ENCODE data around the gene M1AP.

The M1AP gene

DNA sequence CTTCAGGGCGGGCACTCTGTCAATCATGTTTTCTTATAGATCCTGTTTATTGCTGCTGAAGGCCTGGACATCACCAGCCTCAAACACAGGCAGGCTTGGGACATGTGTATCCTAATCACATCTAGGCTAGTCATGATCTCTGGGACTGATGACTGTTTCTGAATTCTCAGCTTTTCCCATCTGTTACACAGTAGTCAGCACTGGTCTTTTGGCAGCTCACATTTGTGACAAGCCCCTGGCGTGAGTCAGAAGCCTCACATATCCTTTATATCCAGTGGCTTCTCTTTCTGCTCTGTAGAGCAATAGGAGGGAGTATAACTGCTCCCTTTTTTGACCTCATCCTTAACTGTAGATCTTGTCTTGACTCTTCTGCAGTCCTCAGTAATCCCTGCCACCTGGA lies 10.4 kb upstream of the M1AP start:
- TF ChIP-seq, protein P1, sequence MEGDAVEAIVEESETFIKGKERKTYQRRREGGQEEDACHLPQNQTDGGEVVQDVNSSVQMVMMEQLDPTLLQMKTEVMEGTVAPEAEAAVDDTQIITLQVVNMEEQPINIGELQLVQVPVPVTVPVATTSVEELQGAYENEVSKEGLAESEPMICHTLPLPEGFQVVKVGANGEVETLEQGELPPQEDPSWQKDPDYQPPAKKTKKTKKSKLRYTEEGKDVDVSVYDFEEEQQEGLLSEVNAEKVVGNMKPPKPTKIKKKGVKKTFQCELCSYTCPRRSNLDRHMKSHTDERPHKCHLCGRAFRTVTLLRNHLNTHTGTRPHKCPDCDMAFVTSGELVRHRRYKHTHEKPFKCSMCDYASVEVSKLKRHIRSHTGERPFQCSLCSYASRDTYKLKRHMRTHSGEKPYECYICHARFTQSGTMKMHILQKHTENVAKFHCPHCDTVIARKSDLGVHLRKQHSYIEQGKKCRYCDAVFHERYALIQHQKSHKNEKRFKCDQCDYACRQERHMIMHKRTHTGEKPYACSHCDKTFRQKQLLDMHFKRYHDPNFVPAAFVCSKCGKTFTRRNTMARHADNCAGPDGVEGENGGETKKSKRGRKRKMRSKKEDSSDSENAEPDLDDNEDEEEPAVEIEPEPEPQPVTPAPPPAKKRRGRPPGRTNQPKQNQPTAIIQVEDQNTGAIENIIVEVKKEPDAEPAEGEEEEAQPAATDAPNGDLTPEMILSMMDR (IDR thresholded peaks at IDR 0.05; ENCODE audit: control insufficient read depth, extremely low read depth, insufficient read depth): no peak
- no peak for DNase-seq (ENCODE audit: low read depth)
- H3K4me3 ChIP-seq (ENCODE audit: low read depth, low read length): no peak overlapping the region

DNA sequence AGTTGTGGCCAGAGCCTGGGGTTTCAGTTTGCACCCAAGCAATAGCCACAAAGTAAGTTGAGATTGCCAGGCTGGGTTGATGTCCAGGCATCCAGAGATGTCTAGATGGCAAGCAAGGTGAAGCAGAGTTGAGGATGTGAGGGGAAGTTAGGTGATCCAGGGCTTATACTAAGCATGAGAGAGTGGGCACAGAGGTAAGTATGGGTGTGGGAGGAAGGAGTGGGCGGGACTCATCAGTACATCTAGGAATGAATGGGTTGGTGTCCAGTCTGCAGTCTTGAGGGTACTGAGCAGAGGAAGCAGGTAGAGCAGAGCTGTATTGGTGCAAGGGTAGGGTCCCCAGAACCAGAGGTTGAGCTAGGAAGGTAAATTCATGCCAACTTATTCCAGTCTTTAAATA lies 7.4 kb upstream of the M1AP start:
- no peak for DNase-seq (ENCODE audit: low read depth)
- TF ChIP-seq, protein P1 (IDR thresholded peaks at IDR 0.05; ENCODE audit: control insufficient read depth, extremely low read depth, insufficient read depth): no peak
- no peak overlapping the region for H3K4me3 ChIP-seq (ENCODE audit: low read depth, low read length)

DNA sequence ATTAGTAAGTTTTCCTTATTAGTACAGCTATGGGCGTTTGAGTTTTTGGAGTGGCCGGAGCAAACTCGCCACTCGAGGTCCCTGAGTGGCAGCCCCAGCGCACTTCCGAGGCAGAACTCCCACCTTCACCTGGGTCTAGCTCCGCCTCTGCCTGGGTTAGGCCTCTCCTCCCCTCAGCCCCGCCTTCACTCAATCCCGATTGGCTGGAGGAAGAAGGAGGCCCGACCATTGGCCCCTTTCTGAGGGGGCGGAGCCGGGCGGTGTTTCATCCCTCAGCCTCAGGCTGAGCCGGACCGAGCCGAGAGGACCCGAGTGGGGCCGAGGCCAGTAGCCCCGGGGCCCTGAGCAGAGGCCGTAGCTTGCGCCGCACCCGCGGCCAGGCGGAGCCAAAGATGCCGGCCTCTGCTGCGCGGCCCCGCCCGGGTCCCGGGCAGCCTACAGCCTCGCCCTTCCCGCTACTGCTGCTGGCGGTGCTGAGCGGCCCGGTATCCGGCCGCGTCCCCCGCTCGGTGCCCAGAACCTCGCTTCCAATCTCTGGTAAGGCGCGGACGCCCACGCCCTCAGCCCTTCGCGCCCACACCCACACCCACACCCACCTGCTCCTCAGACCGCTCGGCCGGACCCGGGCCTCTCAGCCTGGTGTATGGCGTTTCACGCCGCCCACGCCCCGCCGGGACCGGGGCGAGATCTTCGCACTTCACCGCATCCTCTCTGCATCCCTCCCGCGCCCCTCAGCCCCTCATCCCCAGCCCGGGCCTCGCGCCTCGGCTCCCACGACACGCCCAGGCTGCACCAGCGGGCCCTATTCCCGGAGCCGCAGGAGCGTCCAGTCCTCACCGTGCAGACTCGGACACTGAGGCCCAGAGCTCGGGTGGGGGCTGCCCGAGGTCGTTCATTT lies 6.1 kb upstream of the M1AP start, which contains the start of gene SEMA4F:
Gene SEMA4F, plus strand, starts transcription at position 263 of the 898 bp plus-strand sequence. Its CDS starts 130 bp downstream, at position 393.
- peak within 1 kb of the TSS; percentile 57 for H3K4me3 ChIP-seq (ENCODE audit: low read depth, low read length)
- TF ChIP-seq, protein P1 (IDR thresholded peaks at IDR 0.05; ENCODE audit: control insufficient read depth, extremely low read depth, insufficient read depth): no peak

DNA sequence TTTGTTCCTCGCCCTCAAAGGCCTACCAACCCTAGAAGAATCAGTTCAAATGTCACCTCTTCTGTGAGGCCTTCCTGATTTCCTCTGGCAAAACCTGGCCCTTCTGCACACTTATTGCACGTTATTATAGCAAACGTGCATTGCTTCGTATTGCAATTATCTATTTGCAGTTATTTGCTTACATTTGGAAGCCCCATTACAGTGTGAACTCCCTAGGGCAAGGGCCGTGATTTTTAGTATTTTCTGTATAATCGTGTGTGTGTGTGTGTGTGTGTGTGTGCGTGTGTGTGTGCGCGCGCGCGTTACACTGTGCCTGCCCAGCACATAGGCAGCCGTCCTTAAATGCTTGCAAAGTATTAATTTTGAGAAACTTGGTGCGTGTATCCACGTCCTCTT lies 5.5 kb upstream of the M1AP start:
- TF ChIP-seq, protein P1 (IDR thresholded peaks at IDR 0.05; ENCODE audit: control insufficient read depth, extremely low read depth, insufficient read depth): no peak
- no peak for DNase-seq (ENCODE audit: low read depth)

More for the DNA sequence above, 6.1 kb upstream of the M1AP start, which contains the start of gene SEMA4F:
- peak; percentile 79 for DNase-seq (ENCODE audit: low read depth)

DNA sequence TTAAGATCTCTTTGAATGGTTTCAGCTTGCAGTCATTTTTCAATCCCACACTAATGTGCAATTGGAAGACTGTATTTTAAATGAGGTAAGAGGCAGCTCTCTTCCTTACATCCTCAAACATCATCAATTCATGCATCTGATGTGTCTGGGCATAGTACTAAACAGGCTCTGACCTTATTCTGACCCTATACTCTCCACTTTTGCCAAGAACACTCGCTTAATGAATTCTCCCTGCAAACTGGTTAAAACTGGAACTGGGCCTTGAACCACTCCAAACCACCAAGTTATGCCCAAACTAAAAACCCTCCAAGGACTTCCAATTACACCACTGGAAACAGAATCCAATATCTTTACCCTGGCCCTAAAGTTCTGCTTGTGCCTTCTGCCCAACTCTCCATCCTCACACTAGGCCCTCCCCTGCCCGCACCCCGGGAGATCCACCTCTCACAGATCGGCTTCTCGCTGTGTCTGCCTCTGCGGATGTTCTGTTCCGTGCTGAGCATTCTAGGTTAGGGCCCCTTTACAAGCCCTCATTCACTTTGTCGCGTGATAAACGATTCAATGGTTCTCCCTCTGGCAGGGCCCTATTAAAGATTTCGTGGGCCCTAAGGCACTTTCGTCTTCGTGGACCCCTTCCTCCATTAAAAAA lies 1.2 kb downstream of the M1AP start:
- no peak overlapping the region for H3K4me3 ChIP-seq (ENCODE audit: low read depth, low read length)
- no peak for DNase-seq (ENCODE audit: low read depth)
- TF ChIP-seq, protein P1 (IDR thresholded peaks at IDR 0.05; ENCODE audit: control insufficient read depth, extremely low read depth, insufficient read depth): no peak

More for the DNA sequence above, 5.5 kb upstream of the M1AP start:
- H3K4me3 ChIP-seq (ENCODE audit: low read depth, low read length): peak overlapping the region; percentile 57

DNA sequence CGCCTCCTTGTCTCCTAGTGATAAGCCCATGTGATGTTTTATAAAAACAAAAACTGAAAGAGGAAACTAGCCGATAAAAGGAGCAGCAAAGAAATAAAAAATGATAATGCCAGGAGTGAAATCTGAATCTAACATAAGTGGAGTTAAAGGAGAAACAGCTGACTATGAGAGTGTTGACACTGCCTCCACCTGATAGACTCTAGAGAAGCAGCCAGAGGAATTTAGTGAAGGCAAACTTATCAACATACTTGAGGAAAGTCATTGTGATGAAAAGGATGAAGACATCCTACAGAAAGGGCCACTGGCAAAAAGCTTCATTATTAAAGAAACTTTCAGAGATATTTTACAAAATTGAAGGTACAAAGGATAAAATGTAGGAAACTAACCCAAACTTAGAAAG lies 1.9 kb downstream of the M1AP start:
- H3K4me3 ChIP-seq (ENCODE audit: low read depth, low read length): no peak overlapping the region
- DNase-seq (ENCODE audit: low read depth): no peak
- TF ChIP-seq, protein P1 (IDR thresholded peaks at IDR 0.05; ENCODE audit: control insufficient read depth, extremely low read depth, insufficient read depth): no peak

Measured in LNCaP clone FGC (cell line).